ENCODE data around the gene HSDL2. TPM values are rescaled to one million over a fixed set of nuclear protein-coding genes. Genes with fewer than 3 reads are reported as not detected.

The HSDL2 gene
- total RNA-seq, 1 donor from 2014 or later: 21.1 TPM

- no peak overlapping the region for H3K4me3 Mint-ChIP-seq (ENCODE audit: unreplicated experiment)
- no peak for FAIRE-seq
- H3K27me3 ChIP-seq (ENCODE audit: insufficient read depth, low read length): no peaks in the 10 kb centered on the region
- DNase-seq (ENCODE audit: low read depth): no peak
- no peaks in the 10 kb centered on the region for H3K9me3 Mint-ChIP-seq (ENCODE audit: unreplicated experiment)
- no peak overlapping the region for H3K4me3 ChIP-seq (ENCODE audit: insufficient read depth, low read depth, low read length)
- H3K27me3 Mint-ChIP-seq (ENCODE audit: low read depth, unreplicated experiment): no peaks in the 10 kb centered on the region
- H3K9ac ChIP-seq (ENCODE audit: low read length): no peak overlapping the region
- H3K79me2 ChIP-seq (ENCODE audit: insufficient read depth, low read length): no peaks in the 10 kb centered on the region
- TF ChIP-seq EZH2 (IDR thresholded peaks at IDR 0.05; ENCODE audit: insufficient read depth, low read length): no peak
- TF ChIP-seq CTCF (IDR thresholded peaks at IDR 0.05; ENCODE audit: insufficient read depth, low read depth, low read length): no peak
- no peaks in the 10 kb centered on the region for H3K36me3 ChIP-seq (ENCODE audit: insufficient read depth, low read length)
- no peaks in the 10 kb centered on the region for H4K20me1 ChIP-seq (ENCODE audit: insufficient read depth, low read length)
- H3K36me3 Mint-ChIP-seq (ENCODE audit: low read depth, unreplicated experiment): peaks cover 3% of the 10 kb centered on the region
- no peaks in the 10 kb centered on the region for H3K9me3 ChIP-seq (ENCODE audit: insufficient read depth, low read depth, low read length)
- no peak overlapping the region for H2AFZ ChIP-seq (ENCODE audit: low read depth, low read length)
- no peak overlapping the region for H3K27ac ChIP-seq (ENCODE audit: low read depth, low read length)
- H3K4me2 ChIP-seq (ENCODE audit: low read length): no peak overlapping the region
- no peak overlapping the region for H3K27ac Mint-ChIP-seq (ENCODE audit: unreplicated experiment)
- peaks cover 1% of the 10 kb centered on the region for H3K4me1 Mint-ChIP-seq (ENCODE audit: low read depth, unreplicated experiment)
- no peaks in the 10 kb centered on the region for H3K4me1 ChIP-seq (ENCODE audit: insufficient read depth, low read length)
Observed at GRCh38 chr9:112516769-112517168, 136.9 kb downstream of the HSDL2 start.

- H3K27me3 Mint-ChIP-seq (ENCODE audit: low read depth, unreplicated experiment): no peaks in the 10 kb centered on the region
- peaks cover 4% of the 10 kb centered on the region for H4K20me1 ChIP-seq (ENCODE audit: insufficient read depth, low read length)
- H3K9ac ChIP-seq (ENCODE audit: low read length): no peak overlapping the region
- no peaks in the 10 kb centered on the region for H3K36me3 Mint-ChIP-seq (ENCODE audit: low read depth, unreplicated experiment)
- H3K4me1 Mint-ChIP-seq (ENCODE audit: low read depth, unreplicated experiment): peaks cover 1% of the 10 kb centered on the region
- H3K27me3 ChIP-seq (ENCODE audit: insufficient read depth, low read length): no peaks in the 10 kb centered on the region
- FAIRE-seq: no peak
- H3K4me2 ChIP-seq (ENCODE audit: low read length): no peak overlapping the region
- DNase-seq (ENCODE audit: low read depth): no peak
- no peaks in the 10 kb centered on the region for H3K9me3 Mint-ChIP-seq (ENCODE audit: unreplicated experiment)
- no peaks in the 10 kb centered on the region for H3K4me1 ChIP-seq (ENCODE audit: insufficient read depth, low read length)
- H3K4me3 ChIP-seq (ENCODE audit: insufficient read depth, low read depth, low read length): no peak overlapping the region
- H2AFZ ChIP-seq (ENCODE audit: low read depth, low read length): no peak overlapping the region
- H3K36me3 ChIP-seq (ENCODE audit: insufficient read depth, low read length): no peaks in the 10 kb centered on the region
- TF ChIP-seq CTCF (IDR thresholded peaks at IDR 0.05; ENCODE audit: insufficient read depth, low read depth, low read length) (no peak), EZH2 (IDR thresholded peaks at IDR 0.05; ENCODE audit: insufficient read depth, low read length) (no peak)
- H3K27ac ChIP-seq (ENCODE audit: low read depth, low read length): no peak overlapping the region
- H3K4me3 Mint-ChIP-seq (ENCODE audit: unreplicated experiment): no peak overlapping the region
- H3K9me3 ChIP-seq (ENCODE audit: insufficient read depth, low read depth, low read length): no peaks in the 10 kb centered on the region
- no peaks in the 10 kb centered on the region for H3K79me2 ChIP-seq (ENCODE audit: insufficient read depth, low read length)
- no peak overlapping the region for H3K27ac Mint-ChIP-seq (ENCODE audit: unreplicated experiment)
Observed at GRCh38 chr9:112520069-112520468, 140.2 kb downstream of the HSDL2 start.

GRCh38 chr9:112520656-112521055 lies 140.7 kb downstream of the HSDL2 start:
- peaks cover 4% of the 10 kb centered on the region for H4K20me1 ChIP-seq (ENCODE audit: insufficient read depth, low read length)
- Mint-ChIP-seq H3K27me3 (ENCODE audit: low read depth, unreplicated experiment) (no peaks in the 10 kb centered on the region), H3K4me3 (ENCODE audit: unreplicated experiment) (no peak overlapping the region), H3K36me3 (ENCODE audit: low read depth, unreplicated experiment) (no peaks in the 10 kb centered on the region), H3K27ac (ENCODE audit: unreplicated experiment) (no peak overlapping the region), H3K4me1 (ENCODE audit: low read depth, unreplicated experiment) (peaks cover 1% of the 10 kb centered on the region), H3K9me3 (ENCODE audit: unreplicated experiment) (no peaks in the 10 kb centered on the region)
- no peaks in the 10 kb centered on the region for H3K4me1 ChIP-seq (ENCODE audit: insufficient read depth, low read length)
- no peak overlapping the region for H3K9ac ChIP-seq (ENCODE audit: low read length)
- H3K79me2 ChIP-seq (ENCODE audit: insufficient read depth, low read length): no peaks in the 10 kb centered on the region
- FAIRE-seq (no peak), DNase-seq (ENCODE audit: low read depth) (no peak)
- no peaks in the 10 kb centered on the region for H3K36me3 ChIP-seq (ENCODE audit: insufficient read depth, low read length)
- H3K27me3 ChIP-seq (ENCODE audit: insufficient read depth, low read length): no peaks in the 10 kb centered on the region
- no peaks in the 10 kb centered on the region for H3K9me3 ChIP-seq (ENCODE audit: insufficient read depth, low read depth, low read length)
- H3K4me3 ChIP-seq (ENCODE audit: insufficient read depth, low read depth, low read length): no peak overlapping the region
- H3K4me2 ChIP-seq (ENCODE audit: low read length): no peak overlapping the region
- no peak overlapping the region for H3K27ac ChIP-seq (ENCODE audit: low read depth, low read length)
- TF ChIP-seq EZH2 (IDR thresholded peaks at IDR 0.05; ENCODE audit: insufficient read depth, low read length) (no peak), CTCF (IDR thresholded peaks at IDR 0.05; ENCODE audit: insufficient read depth, low read depth, low read length) (no peak)
- H2AFZ ChIP-seq (ENCODE audit: low read depth, low read length): no peak overlapping the region

Other genes starting within 250 kb of the HSDL2 start
- gene SUSD1, start 204.8 kb upstream of the HSDL2 start, total RNA-seq: 16.6 and 17.2 TPM in 2 replicates
- gene PTBP3, start 46.5 kb upstream of the HSDL2 start, total RNA-seq: 94.2 and 108 TPM in 2 replicates
- 10.4 and 12.0 TPM in 2 replicates for gene KIAA1958, start 106.7 kb downstream of the HSDL2 start, total RNA-seq